Gastroesophageal sphincter (tissue), 4 donors: Measurements from ENCODE around the gene DYNLT2. TPM values are rescaled to one million over a fixed set of nuclear protein-coding genes. Genes with fewer than 3 reads are reported as not detected.

Source experiments
- ATAC-seq: fragments of 150-250 bp; one replicate; pipeline ENCODE4 v1.9.1; 2016; ENCODE audit warnings: mild to moderate bottlenecking, moderate library complexity
- H3K27ac ChIP-seq, 4 donors: fragments of 200-600 bp; sonication (generic) in 3 of 4; 1 replicate in 3 of 4; 2 replicates in 1 of 4; pipeline ENCODE4 v1.5.1; 2016 to 2019
- H3K27me3 ChIP-seq: fragments of 200-600 bp; sonication (generic); one replicate; pipeline ENCODE4 v1.5.1; 2019
- H3K36me3 ChIP-seq, 2 donors: fragments of 200-600 bp; sonication (generic); one replicate each; pipeline ENCODE4 v1.5.1; 2019; ENCODE audit warnings: control low read depth in 1 of 2
- H3K4me1 ChIP-seq, 3 donors: fragments of 200-600 bp; sonication (generic); 1 replicate in 2 of 3; 2 replicates in 1 of 3; pipeline ENCODE4 v1.5.1; 2016 to 2019; ENCODE audit warnings: control low read depth in 2 of 3
- H3K4me3 ChIP-seq, 2 donors: fragments of 200-600 bp; sonication (generic); one replicate each; pipeline ENCODE4 v1.5.1; 2019; ENCODE audit warnings: mild to moderate bottlenecking in 1 of 2, moderate library complexity in 1 of 2
- H3K9me3 ChIP-seq, 3 donors: fragments of 200-600 bp; sonication (generic); one replicate each; pipeline ENCODE4 v1.5.1; 2017 to 2019; ENCODE audit warnings: control low read depth in 2 of 3
- CTCF ChIP-seq, 4 experiments: fragments of 200-600 bp in 2 of 4; fragments of 450-650 bp in 2 of 4; sonication (generic) in 1 of 4; IDR thresholded peaks; one replicate each; pipeline ENCODE4 v1.5.1; 2017 to 2019; ENCODE audit warnings: antibody characterized with exemption in 4 of 4, mild to moderate bottlenecking in 2 of 4, moderate library complexity in 2 of 4
- EP300 ChIP-seq: sonication (generic); formaldehyde crosslinking; IDR thresholded peaks from one replicate; pipeline ENCODE4 v1.6.1; 2017; ENCODE audit warnings: antibody characterized with exemption, mild to moderate bottlenecking
- POLR2A ChIP-seq, 2 donors: fragments of 450-650 bp; IDR thresholded peaks; one replicate each; pipeline ENCODE4 v1.6.1; 2017; ENCODE audit warnings: antibody characterized with exemption in 2 of 2, mild to moderate bottlenecking in 2 of 2, moderate library complexity in 1 of 2
- POLR2AphosphoS5 ChIP-seq: sonication (generic); formaldehyde crosslinking; IDR thresholded peaks from one replicate; pipeline ENCODE4 v1.6.1; 2017; ENCODE audit warnings: antibody characterized with exemption
- WGBS, 2 donors: methylation state at CpG; one replicate each; pipeline ENCODE4 v1.1.5; 2018; ENCODE audit warnings: low coverage in 1 of 2; 5-methylcytosine and 5-hydroxymethylcytosine counted together
- total RNA-seq, 4 donors: library from RNA; depleted of rRNA; stranded (reverse); fragments of >200 nt; gene quantifications; one replicate each; pipeline ENCODE4 v1.1.0, GENCODE V29; 2016

The DYNLT2 gene
- total RNA-seq, 4 donors from 2014 or later = 0.74 to 3.1 (median 1.4) TPM

GRCh38 chr6:169702840-169703246, 48.5 kb downstream of the DYNLT2 start:
- Histone ChIP-seq H3K27me3 (no peaks in the 10 kb centered on the region), H3K27ac (peak overlapping the region; percentile 87 to 99 (median 97)), H3K9me3 (no peaks in the 10 kb centered on the region), H3K36me3 (peaks cover 0 to 26% of the 10 kb centered on the region in 2 donors), H3K4me1 (peaks cover 7 to 58% (median 20%) of the 10 kb centered on the region in 3 donors), H3K4me3 (peak overlapping the region; percentile 80 to 85)
- WGBS, 2 donors = 1 to 3% methylated on average over 6 to 19 of the region's 22 CpGs
- no peak for TF ChIP-seq EP300
- no peak for TF ChIP-seq CTCF (IDR thresholded peaks at IDR 0.05)
- TF ChIP-seq POLR2AphosphoS5 = no peak
- no peak for TF ChIP-seq POLR2A (IDR thresholded peaks at IDR 0.05)
- ATAC-seq = no peak

GRCh38 chr6:169701954-169702839, 49.2 kb downstream of the DYNLT2 start, which contains the start of the genes C6orf120 and WDR27:
Gene C6orf120 (plus strand): TSS chr6:169702126. CDS start chr6:169702460, 334 bp downstream.
Gene WDR27 (minus strand): TSS chr6:169702029. CDS start chr6:169689005, 13,024 bp downstream.
- Histone ChIP-seq H3K36me3 (peaks cover 0 to 22% of the 10 kb centered on the region in 2 donors), H3K4me3 (peak within 1 kb of the TSS; percentile 80 to 85), H3K4me1 (peaks cover 7 to 58% (median 20%) of the 10 kb centered on the region in 3 donors), H3K27ac (peak within 1 kb of the TSS; percentile 87 to 99 (median 97)), H3K9me3 (no peaks in the 10 kb centered on the region), H3K27me3 (no peaks in the 10 kb centered on the region)
- TF ChIP-seq POLR2AphosphoS5 = peak; percentile 94
- no peak for TF ChIP-seq CTCF (IDR thresholded peaks at IDR 0.05)
- peak; percentile 92 to 93 for TF ChIP-seq POLR2A (IDR thresholded peaks at IDR 0.05)
- no CpG with 5 or more reads among the region's 92 CpGs for WGBS, 2 donors
- peak; percentile 98 for ATAC-seq

GRCh38 chr6:169701311-169701953, 49.9 kb downstream of the DYNLT2 start:
- no peaks in the 10 kb centered on the region for H3K27me3 ChIP-seq
- ATAC-seq = peak; percentile 3
- 0% methylated on average over 11 to 19 of the region's 54 CpGs for WGBS, 2 donors
- peaks cover 7 to 58% (median 20%) of the 10 kb centered on the region in 3 donors for H3K4me1 ChIP-seq
- H3K9me3 ChIP-seq = no peaks in the 10 kb centered on the region
- TF ChIP-seq POLR2A (IDR thresholded peaks at IDR 0.05) = no peak
- TF ChIP-seq CTCF (IDR thresholded peaks at IDR 0.05) = no peak
- no peak for TF ChIP-seq EP300
- no peak for TF ChIP-seq POLR2AphosphoS5
- H3K36me3 ChIP-seq = peaks cover 0 to 22% of the 10 kb centered on the region in 2 donors
- H3K27ac ChIP-seq = peak overlapping the region; percentile 87 to 99 (median 97)
- H3K4me3 ChIP-seq = peak overlapping the region; percentile 80 to 85

GRCh38 chr6:169700296-169700695, 51.1 kb downstream of the DYNLT2 start:
- WGBS, 2 donors = 50 to 63% methylated on average over 2 to 3 of the region's 5 CpGs
- Histone ChIP-seq H3K27ac (no peak overlapping the region), H3K4me3 (no peak overlapping the region), H3K4me1 (peaks cover 7 to 47% (median 20%) of the 10 kb centered on the region in 3 donors), H3K27me3 (no peaks in the 10 kb centered on the region), H3K9me3 (no peaks in the 10 kb centered on the region), H3K36me3 (peaks cover 0 to 16% of the 10 kb centered on the region in 2 donors)
- no peak for ATAC-seq
- TF ChIP-seq POLR2A (IDR thresholded peaks at IDR 0.05) (no peak), CTCF (IDR thresholded peaks at IDR 0.05) (no peak), EP300 (no peak), POLR2AphosphoS5 (no peak)
